Glutamatergic neuron (in vitro differentiated cells): ENCODE measurements around the gene AP1M1. TPM values are rescaled to one million over a fixed set of nuclear protein-coding genes. Genes with fewer than 3 reads are reported as not detected.

Experiments
- DNase-seq: peaks from one replicate; pipeline ENCODE4 v3.0.0; 2022
- H3K27ac Mint-ChIP-seq: one replicate; pipeline ENCODE4 v1.8.0; 2020; ENCODE audit warnings: mild to moderate bottlenecking, mixed read lengths, inconsistent platforms; ENCODE audit not compliant: unreplicated experiment
- H3K27me3 Mint-ChIP-seq: one replicate; pipeline ENCODE4 v1.8.0; 2020; ENCODE audit warnings: mild to moderate bottlenecking, moderate library complexity, mixed read lengths, inconsistent platforms; ENCODE audit not compliant: unreplicated experiment
- H3K36me3 Mint-ChIP-seq: one replicate; pipeline ENCODE4 v1.8.0; 2020; ENCODE audit warnings: mild to moderate bottlenecking, mixed read lengths, inconsistent platforms; ENCODE audit not compliant: unreplicated experiment
- H3K4me1 Mint-ChIP-seq: one replicate; pipeline ENCODE4 v1.8.0; 2020; ENCODE audit warnings: mild to moderate bottlenecking, low read depth, mixed read lengths, inconsistent platforms; ENCODE audit not compliant: unreplicated experiment
- H3K4me3 Mint-ChIP-seq: one replicate; pipeline ENCODE4 v1.8.0; 2020; ENCODE audit warnings: mild to moderate bottlenecking, mixed read lengths, inconsistent platforms; ENCODE audit not compliant: unreplicated experiment
- H3K9me3 Mint-ChIP-seq: one replicate; pipeline ENCODE4 v1.8.0; 2020; ENCODE audit warnings: mild to moderate bottlenecking, moderate library complexity, mixed read lengths, inconsistent platforms; ENCODE audit not compliant: unreplicated experiment
- CTCF ChIP-seq: fragments of 200-600 bp; sonication (generic); IDR thresholded peaks from one replicate; pipeline ENCODE4 v1.5.0; 2021; ENCODE audit not compliant: partially characterized antibody, unreplicated experiment
- total RNA-seq: library from RNA; stranded (reverse); fragmentation: NEBNext Ultra II Directional; extraction: Animal tissue kit (Norgen Biotek cat#: 25700); gene quantifications from one replicate; pipeline ENCODE4 v1.2.1, GENCODE V29; 2021; ENCODE audit not compliant: unreplicated experiment

AP1M1 gene
- total RNA-seq, 1 donor from 2014 or later: 87.6 TPM

GRCh38 chr19:16160943-16161560 lies 36.7 kb upstream of the AP1M1 start:
- no peak for DNase-seq
- H3K4me1 Mint-ChIP-seq: no peaks in the 10 kb centered on the region
- H3K36me3 Mint-ChIP-seq: no peaks in the 10 kb centered on the region
- H3K27me3 Mint-ChIP-seq: no peaks in the 10 kb centered on the region
- no peak overlapping the region for H3K27ac Mint-ChIP-seq
- H3K4me3 Mint-ChIP-seq: no peak overlapping the region
- H3K9me3 Mint-ChIP-seq: no peaks in the 10 kb centered on the region
- no peak for TF ChIP-seq CTCF

GRCh38 chr19:16161840-16162239 lies 35.9 kb upstream of the AP1M1 start:
- Mint-ChIP-seq H3K36me3 (no peaks in the 10 kb centered on the region), H3K27ac (no peak overlapping the region)
- TF ChIP-seq CTCF: no peak

DNA sequence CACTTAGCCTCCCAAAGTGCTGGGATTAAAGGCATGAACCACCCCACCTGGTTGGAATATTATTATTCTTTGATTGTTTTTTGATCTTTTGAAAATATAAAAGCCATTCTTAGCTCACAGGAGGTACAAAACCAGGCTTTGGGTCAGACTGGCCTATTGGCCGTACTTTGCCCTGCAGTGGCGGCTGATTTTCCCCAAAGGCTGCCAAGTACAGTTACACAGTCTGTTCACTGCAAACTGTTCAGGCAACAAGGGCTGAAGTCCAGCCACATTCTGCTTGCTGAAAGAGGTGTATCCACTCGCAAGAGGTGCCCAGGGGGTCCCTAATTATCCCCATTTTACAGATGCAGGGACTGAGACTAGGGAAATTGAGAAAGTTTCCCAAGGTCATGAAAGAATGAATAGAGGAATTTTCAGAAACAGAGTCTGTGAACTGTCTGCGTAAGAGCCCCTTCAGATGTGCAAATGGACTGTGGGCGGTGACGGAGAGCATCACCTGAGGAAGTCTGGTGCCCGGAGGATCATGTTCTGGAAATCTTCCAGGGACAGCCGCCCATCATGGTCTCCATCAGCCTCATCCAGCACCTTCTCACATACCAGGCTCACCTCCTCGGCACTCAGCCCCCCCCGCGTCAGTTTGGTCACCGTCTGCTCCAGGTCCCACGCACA lies 33.4 kb upstream of the AP1M1 start:
- no peak for TF ChIP-seq CTCF
- H3K4me3 Mint-ChIP-seq: no peak overlapping the region
- H3K36me3 Mint-ChIP-seq: no peaks in the 10 kb centered on the region
- no peaks in the 10 kb centered on the region for H3K4me1 Mint-ChIP-seq
- H3K9me3 Mint-ChIP-seq: no peaks in the 10 kb centered on the region
- H3K27ac Mint-ChIP-seq: no peak overlapping the region
- no peak for DNase-seq
- no peaks in the 10 kb centered on the region for H3K27me3 Mint-ChIP-seq

More at GRCh38 chr19:16161840-16162239, 35.9 kb upstream of the AP1M1 start:
- H3K9me3 Mint-ChIP-seq: no peaks in the 10 kb centered on the region
- H3K4me3 Mint-ChIP-seq: no peak overlapping the region
- DNase-seq: no peak
- no peaks in the 10 kb centered on the region for H3K27me3 Mint-ChIP-seq
- H3K4me1 Mint-ChIP-seq: no peaks in the 10 kb centered on the region

- no peak for DNase-seq
- H3K27me3 Mint-ChIP-seq: no peaks in the 10 kb centered on the region
- H3K4me1 Mint-ChIP-seq: no peaks in the 10 kb centered on the region
- no peak for TF ChIP-seq CTCF
- no peak overlapping the region for H3K27ac Mint-ChIP-seq
- no peak overlapping the region for H3K4me3 Mint-ChIP-seq
- no peaks in the 10 kb centered on the region for H3K36me3 Mint-ChIP-seq
- H3K9me3 Mint-ChIP-seq: no peaks in the 10 kb centered on the region
These were observed 31.3 kb upstream of the AP1M1 start for GRCh38 chr19:16166417-16166816.

GRCh38 chr19:16167055-16167454 lies 30.7 kb upstream of the AP1M1 start:
- TF ChIP-seq CTCF: no peak
- Mint-ChIP-seq H3K4me3 (no peak overlapping the region), H3K4me1 (no peaks in the 10 kb centered on the region), H3K27ac (no peak overlapping the region), H3K27me3 (no peaks in the 10 kb centered on the region), H3K36me3 (no peaks in the 10 kb centered on the region), H3K9me3 (no peaks in the 10 kb centered on the region)
- no peak for DNase-seq
